Measurements from ENCODE around the gene ALDH1L2.

DNA sequence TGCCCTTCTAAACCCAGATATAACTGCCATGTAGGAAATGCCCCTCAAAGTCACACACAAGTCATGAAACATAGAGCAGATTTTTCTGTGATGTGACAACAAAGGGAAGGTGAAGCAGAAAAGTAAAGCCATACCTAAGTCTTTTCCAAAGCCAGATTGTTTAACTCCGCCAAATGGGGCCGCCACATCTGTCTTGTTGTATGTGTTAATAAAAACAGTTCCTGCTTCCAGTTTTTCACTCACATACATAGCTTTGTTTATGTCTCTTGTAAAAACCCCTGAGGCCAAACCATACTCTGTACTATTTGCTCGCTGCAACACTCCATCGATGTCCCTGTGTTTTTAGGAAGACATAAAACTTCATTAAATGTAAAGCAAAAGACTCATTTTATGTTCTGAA lies 57.8 kb downstream of the ALDH1L2 start:
- TF ChIP-seq POLR2A (IDR thresholded peaks at IDR 0.05), result no peak
- no peak for TF ChIP-seq CTCF (IDR thresholded peaks at IDR 0.05)
- no peak for TF ChIP-seq EP300 (IDR thresholded peaks at IDR 0.05)

All from suprapubic skin (tissue), 3 donors.